ENCODE results near the gene TSPAN11. TPM values are rescaled to one million over a fixed set of nuclear protein-coding genes. Genes with fewer than 3 reads are reported as not detected.

The TSPAN11 gene
- total and polyA plus RNA-seq, 2 experiments from 2014 or later, result 2.1 to 6.0 TPM

GRCh38 chr12:30896461-30896860 lies 30.1 kb upstream of the TSPAN11 start (continued):
- no peak for TF ChIP-seq REST (IDR thresholded peaks at IDR 0.05; ENCODE audit: unreplicated experiment)
- no peak for TF ChIP-seq STAT1 (IDR thresholded peaks at IDR 0.05; ENCODE audit: unreplicated experiment)

- Histone ChIP-seq H3K27me3 (ENCODE audit: insufficient read depth) (no peaks in the 10 kb centered on the region), H3F3A (replicated peaks; ENCODE audit: low read depth) (no peaks in the 10 kb centered on the region), H4K20me1 (replicated peaks; ENCODE audit: insufficient read depth) (no peaks in the 10 kb centered on the region), H3K79me2 (replicated peaks; ENCODE audit: insufficient read depth) (no peaks in the 10 kb centered on the region), H3K36me3 (ENCODE audit: insufficient read depth) (no peaks in the 10 kb centered on the region), H3K4me3 (no peak overlapping the region), H3K27ac (ENCODE audit: low read depth) (no peak overlapping the region), H2AFZ (no peak overlapping the region), H3K4me2 (no peak overlapping the region), H3K4me1 (ENCODE audit: insufficient read depth) (no peaks in the 10 kb centered on the region), H3K9me2 (ENCODE audit: insufficient read depth) (no peaks in the 10 kb centered on the region)
- H3K27me3 Mint-ChIP-seq (ENCODE audit: insufficient read depth, low read depth, poor library complexity), result peaks cover 5% of the 10 kb centered on the region
- ATAC-seq, result no peak
- no peak overlapping the region for H3K4me3 Mint-ChIP-seq
- no peaks in the 10 kb centered on the region for H3K36me3 Mint-ChIP-seq (ENCODE audit: low read depth)
- no peak overlapping the region for H3K27ac Mint-ChIP-seq
- no peaks in the 10 kb centered on the region for H3K4me1 Mint-ChIP-seq
- DNase-seq (ENCODE audit: low spot score), result no peak
- peaks cover 2% of the 10 kb centered on the region; the same call in 1 of the 3 replicates for H3K9me3 Mint-ChIP-seq
- TF ChIP-seq CTCF (conservative IDR thresholded peaks at IDR 0.05; ENCODE audit: low read depth in 2 of 2) (no peak), CREB1 (CRISPR knock-in tag; IDR thresholded peaks at IDR 0.05; ENCODE audit: low read depth) (no peak), ZNF114 (CRISPR knock-in tag; IDR thresholded peaks at IDR 0.05) (no peak), EZH2phosphoT487 (IDR thresholded peaks at IDR 0.05; ENCODE audit: unreplicated experiment) (no peak), ETS1 (IDR thresholded peaks at IDR 0.05) (no peak), NANOG (IDR thresholded peaks at IDR 0.05; ENCODE audit: borderline replicate concordance) (no peak)
Measured at GRCh38 chr12:30898846-30899245, 27.7 kb upstream of the TSPAN11 start.

All from GM23338 (cell line).